Stimulated activated CD8-positive, alpha-beta memory T cell treated with anti-CD3 and anti-CD28 coated beads, Interleukin-2, amount 100 ng/mL, for 1 hour (primary cell): Measurements from ENCODE around the gene UCK1.

Experiments used
- DNase-seq, 2 donors: peaks; one replicate each; pipeline ENCODE4 v3.0.0-alpha.2; 2020; ENCODE audit warnings: low read depth in 2 of 2

Gene UCK1

DNA sequence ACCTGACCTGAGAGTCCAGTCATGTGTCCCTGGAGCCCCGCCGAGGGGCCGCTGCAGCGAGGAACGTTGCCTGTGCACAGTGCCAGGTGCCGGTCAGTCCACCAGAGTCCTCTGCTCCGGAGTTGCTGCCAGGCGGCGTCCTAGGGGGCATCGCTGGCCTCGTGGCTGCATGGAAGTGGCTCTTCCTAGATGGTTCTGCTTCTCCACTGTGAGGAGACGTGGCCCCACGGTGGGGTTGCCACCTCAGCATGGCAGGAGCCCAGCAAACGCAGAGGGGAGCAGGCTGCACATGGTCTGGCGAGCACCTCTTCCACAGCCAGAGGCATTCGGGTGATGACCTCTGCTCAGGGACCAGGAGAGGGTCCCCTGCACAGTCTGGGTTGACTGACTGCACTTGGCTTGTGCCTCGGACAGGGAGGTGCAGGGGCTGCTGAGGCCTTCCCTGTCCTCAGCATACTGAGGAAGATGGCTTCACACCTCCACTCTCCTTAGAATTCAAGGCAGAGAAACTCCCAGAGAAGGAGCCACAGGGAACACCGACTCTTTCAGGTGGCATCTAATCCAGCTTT lies 54.2 kb downstream of the UCK1 start:
- no peak for DNase-seq

DNA sequence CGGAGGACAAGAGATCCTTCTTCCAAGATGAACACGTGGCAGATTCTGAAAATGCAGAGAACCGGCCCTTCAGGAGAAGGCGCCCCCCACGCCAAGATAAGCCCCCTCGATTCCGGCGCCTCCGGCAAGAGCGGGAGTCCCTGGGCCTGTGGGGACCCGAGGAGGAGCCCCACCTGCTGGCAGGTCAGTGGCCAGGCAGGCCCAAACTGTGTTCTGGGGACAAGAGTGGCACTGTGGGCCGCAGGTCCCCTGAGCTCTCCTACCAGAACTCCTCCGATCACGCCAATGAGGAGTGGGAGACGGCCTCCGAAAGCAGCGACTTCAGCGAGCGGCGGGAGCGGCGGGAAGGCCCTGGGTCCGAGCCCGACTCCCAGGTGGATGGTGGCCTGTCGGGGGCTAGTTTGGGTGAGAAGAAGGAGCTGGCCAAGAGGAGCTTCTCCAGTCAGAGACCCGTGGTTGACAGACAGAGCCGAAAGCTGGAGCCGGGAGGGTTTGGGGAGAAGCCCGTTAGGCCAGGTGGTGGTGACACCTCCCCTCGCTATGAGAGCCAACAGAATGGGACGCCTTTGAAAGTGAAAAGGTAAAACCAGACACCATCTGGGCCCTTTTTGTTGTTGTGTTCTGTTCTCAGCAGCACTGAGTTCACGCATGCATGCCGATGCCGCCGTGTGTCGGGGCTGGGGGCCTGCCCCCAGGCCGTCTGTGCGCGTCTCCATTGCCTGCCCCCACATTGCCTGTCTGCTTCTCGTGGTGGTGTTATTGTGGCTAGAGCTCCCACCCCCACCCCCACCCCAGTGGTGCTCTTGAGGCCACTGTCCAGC lies 54.9 kb downstream of the UCK1 start:
- no peak for DNase-seq

DNA sequence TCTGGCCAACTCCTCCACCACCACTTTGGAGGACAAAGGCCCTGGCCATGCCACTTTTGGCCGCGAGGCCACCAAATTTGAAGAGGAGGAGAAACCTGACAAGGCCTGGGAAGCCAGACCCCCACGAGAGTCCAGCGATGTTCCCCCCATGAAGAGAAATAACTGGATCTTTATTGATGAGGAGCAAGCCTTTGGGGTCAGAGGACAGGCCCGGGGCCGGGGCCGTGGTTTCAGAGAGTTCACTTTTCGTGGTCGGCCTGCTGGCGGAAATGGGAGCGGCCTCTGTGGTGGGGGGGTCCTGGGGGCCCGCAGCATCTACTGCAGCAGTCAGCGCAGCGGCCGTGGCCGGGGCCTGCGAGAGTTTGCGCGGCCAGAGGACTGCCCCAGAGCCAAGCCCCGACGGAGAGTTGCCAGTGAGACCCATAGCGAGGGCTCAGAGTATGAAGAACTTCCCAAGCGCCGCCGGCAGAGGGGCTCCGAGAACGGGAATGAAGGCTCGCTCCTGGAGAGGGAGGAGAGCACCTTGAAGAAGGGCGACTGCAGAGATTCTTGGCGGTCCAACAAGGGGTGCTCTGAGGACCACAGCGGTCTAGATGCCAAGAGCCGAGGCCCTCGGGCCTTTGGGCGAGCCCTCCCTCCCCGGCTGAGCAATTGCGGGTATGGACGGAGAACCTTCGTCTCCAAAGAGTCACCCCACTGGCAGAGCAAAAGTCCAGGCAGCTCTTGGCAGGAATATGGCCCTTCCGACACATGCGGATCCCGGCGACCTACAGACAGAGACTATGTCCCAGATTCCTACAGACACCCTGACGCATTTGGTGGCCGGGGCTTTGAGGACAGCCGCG lies 55.7 kb downstream of the UCK1 start:
- DNase-seq: no peak

DNA sequence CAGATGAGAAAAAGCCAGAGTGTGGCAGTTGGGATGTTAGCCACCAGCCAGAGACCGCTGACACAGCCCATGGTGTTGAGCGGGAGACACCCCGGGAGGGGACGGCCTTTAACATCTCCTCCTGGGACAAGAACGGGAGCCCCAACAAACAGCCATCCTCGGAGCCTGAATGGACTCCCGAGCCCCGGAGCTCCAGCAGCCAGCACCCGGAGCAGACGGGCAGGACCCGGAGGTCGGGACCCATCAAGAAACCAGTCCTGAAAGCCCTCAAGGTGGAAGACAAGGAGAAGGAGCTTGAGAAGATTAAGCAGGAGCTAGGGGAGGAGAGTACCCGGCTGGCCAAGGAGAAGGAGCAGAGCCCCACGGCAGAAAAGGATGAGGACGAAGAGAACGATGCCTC lies 56.4 kb downstream of the UCK1 start:
- DNase-seq: no peak

DNA sequence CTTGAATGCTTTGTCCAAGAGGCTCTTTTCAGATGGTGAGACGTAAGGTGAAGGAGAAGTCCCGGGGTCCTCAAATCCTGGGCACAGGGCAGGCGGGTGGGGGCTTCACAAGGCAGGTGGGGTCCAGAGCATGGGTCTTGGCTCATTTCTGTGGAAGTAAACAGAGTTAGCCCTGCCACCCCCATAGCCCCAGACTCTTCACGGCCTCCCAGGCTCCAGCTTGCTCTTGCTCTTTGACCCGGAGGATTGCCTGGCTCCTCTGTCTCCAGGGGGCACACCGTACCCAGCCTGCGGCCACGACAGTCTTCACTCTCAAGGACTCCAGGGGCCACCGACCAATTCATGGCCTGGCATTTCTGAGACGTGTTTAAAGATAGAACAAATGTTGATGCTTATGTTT lies 57.2 kb downstream of the UCK1 start:
- no peak for DNase-seq
